ENCODE data around the gene HGS. TPM values are rescaled to one million over a fixed set of nuclear protein-coding genes. Genes with fewer than 3 reads are reported as not detected.

Gene HGS
- total and polyA plus RNA-seq, 2 of the 13 experiments (the other 11 are each of a cell fraction or from before 2014, with no cell fraction given) = 73.3 to 78.1 TPM

DNA sequence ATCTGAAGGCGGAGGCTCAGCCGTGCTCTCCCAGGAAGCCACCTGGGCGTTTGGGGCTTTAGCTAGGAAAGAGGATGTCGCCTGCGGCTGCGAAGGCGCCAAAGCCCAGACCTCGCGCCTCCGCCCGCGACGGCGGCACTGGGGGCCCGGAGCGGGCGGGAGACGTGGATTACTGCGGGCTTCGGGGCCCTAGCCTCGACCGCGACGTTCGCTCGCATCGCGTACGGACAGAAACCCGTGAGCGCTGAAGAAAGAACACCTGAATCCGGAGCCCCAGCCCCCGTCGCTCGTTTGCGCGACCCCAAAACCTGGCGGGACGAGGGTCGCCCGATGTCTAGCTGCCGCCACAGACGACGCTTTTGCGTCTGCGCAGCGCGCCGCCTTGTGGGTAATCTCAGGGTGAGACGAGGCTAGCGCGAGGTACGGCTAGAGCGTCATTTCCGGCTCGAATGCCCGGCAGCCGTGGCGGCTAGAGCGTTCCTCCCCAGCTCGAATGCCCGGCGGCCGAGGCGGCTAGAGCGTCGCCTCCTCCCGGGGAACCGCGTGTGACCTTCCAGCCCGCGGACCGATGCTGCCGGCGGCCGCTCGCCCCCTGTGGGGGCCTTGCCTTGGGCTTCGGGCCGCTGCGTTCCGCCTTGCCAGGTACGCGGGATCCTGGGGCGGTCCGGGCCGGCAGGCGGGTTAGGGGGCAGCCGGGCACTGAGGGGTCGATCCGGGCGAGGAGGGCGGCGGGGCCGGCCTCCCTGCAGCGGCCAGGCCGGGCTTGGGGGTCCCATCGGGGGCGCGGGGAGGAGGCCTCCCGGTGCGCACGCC, 19.3 kb downstream of the HGS start, which contains the start of gene MRPL12 (continued):
- TF ChIP-seq, protein P1, sequence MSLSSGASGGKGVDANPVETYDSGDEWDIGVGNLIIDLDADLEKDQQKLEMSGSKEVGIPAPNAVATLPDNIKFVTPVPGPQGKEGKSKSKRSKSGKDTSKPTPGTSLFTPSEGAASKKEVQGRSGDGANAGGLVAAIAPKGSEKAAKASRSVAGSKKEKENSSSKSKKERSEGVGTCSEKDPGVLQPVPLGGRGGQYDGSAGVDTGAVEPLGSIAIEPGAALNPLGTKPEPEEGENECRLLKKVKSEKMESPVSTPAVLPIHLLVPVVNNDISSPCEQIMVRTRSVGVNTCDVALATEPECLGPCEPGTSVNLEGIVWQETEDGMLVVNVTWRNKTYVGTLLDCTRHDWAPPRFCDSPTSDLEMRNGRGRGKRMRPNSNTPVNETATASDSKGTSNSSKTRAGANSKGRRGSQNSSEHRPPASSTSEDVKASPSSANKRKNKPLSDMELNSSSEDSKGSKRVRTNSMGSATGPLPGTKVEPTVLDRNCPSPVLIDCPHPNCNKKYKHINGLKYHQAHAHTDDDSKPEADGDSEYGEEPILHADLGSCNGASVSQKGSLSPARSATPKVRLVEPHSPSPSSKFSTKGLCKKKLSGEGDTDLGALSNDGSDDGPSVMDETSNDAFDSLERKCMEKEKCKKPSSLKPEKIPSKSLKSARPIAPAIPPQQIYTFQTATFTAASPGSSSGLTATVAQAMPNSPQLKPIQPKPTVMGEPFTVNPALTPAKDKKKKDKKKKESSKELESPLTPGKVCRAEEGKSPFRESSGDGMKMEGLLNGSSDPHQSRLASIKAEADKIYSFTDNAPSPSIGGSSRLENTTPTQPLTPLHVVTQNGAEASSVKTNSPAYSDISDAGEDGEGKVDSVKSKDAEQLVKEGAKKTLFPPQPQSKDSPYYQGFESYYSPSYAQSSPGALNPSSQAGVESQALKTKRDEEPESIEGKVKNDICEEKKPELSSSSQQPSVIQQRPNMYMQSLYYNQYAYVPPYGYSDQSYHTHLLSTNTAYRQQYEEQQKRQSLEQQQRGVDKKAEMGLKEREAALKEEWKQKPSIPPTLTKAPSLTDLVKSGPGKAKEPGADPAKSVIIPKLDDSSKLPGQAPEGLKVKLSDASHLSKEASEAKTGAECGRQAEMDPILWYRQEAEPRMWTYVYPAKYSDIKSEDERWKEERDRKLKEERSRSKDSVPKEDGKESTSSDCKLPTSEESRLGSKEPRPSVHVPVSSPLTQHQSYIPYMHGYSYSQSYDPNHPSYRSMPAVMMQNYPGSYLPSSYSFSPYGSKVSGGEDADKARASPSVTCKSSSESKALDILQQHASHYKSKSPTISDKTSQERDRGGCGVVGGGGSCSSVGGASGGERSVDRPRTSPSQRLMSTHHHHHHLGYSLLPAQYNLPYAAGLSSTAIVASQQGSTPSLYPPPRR (CRISPR knock-in tag; IDR thresholded peaks at IDR 0.05; ENCODE audit: borderline replicate concordance) = peak; percentile 77
- TF ChIP-seq ZNF639 (CRISPR knock-in tag; conservative IDR thresholded peaks at IDR 0.05) (peak; percentile 98), ZSCAN25 (CRISPR knock-in tag; IDR thresholded peaks at IDR 0.05) (no peak), RXRA (CRISPR knock-in tag; IDR thresholded peaks at IDR 0.05) (peak; percentile 92), POLR2G (IDR thresholded peaks at IDR 0.05; ENCODE audit: low read depth, low read length) (peak; percentile 94), ZNF772 (CRISPR knock-in tag; IDR thresholded peaks at IDR 0.05) (peak; percentile 98), FOXA1 (IDR thresholded peaks at IDR 0.05) (no peak), FOXA1 (CRISPR knock-in tag; IDR thresholded peaks at IDR 0.05) (peak; percentile 67), RBM39 (IDR thresholded peaks at IDR 0.05; ENCODE audit: low read depth, low read length, poor library complexity, severe bottlenecking) (peak; percentile 74), AGO1 (IDR thresholded peaks at IDR 0.05; ENCODE audit: low read depth, low read length, poor library complexity, severe bottlenecking) (peak; percentile 94), ZSCAN20 (CRISPR knock-in tag; IDR thresholded peaks at IDR 0.05; ENCODE audit: borderline replicate concordance) (peak; percentile 92; the same call in 1 of the 2 replicates), ZNF382 (CRISPR knock-in tag; IDR thresholded peaks at IDR 0.05; ENCODE audit: borderline replicate concordance) (no peak), BCLAF1 (IDR thresholded peaks at IDR 0.05) (no peak), TCF12 (IDR thresholded peaks at IDR 0.05) (no peak), TCF12 (CRISPR knock-in tag; IDR thresholded peaks at IDR 0.05) (peak; percentile 90), ELF3 (CRISPR knock-in tag; IDR thresholded peaks at IDR 0.05) (peak; percentile 83), YY1 (IDR thresholded peaks at IDR 0.05; ENCODE audit: insufficient read depth, insufficient replicate concordance, low read depth, low read length) (peak; percentile 86), ZNF562 (CRISPR knock-in tag; IDR thresholded peaks at IDR 0.05; ENCODE audit: borderline replicate concordance) (peak; percentile 14; the same call in 1 of the 2 replicates), MAFK (conservative IDR thresholded peaks at IDR 0.05 in 1 of 2, IDR thresholded peaks at IDR 0.05 in 1 of 2; ENCODE audit: low read length in 2 of 2) (no peak), FLYWCH1 (CRISPR knock-in tag; IDR thresholded peaks at IDR 0.05) (no peak)
